ENCODE results near the gene TBC1D23.

DNA sequence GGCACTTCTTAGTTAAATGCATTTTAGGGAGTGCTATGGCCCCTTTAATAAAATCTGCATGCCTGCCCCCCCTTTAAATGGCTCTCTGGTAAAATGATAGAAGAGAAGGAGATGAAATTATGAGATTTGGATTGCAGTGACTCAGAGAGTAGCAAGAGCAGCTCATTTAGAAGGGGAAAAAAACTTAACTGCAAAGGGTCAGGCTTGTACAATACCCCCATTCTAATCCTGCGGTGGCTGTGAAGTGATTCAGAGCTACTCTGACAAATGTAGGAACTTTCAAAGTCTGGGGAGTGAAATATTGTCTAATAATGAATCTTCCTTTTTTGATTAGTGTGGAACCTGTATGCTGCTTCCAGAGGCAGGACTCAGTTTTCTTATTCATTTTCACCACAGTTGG lies 44.1 kb upstream of the TBC1D23 start:
- TF ChIP-seq, protein P1, sequence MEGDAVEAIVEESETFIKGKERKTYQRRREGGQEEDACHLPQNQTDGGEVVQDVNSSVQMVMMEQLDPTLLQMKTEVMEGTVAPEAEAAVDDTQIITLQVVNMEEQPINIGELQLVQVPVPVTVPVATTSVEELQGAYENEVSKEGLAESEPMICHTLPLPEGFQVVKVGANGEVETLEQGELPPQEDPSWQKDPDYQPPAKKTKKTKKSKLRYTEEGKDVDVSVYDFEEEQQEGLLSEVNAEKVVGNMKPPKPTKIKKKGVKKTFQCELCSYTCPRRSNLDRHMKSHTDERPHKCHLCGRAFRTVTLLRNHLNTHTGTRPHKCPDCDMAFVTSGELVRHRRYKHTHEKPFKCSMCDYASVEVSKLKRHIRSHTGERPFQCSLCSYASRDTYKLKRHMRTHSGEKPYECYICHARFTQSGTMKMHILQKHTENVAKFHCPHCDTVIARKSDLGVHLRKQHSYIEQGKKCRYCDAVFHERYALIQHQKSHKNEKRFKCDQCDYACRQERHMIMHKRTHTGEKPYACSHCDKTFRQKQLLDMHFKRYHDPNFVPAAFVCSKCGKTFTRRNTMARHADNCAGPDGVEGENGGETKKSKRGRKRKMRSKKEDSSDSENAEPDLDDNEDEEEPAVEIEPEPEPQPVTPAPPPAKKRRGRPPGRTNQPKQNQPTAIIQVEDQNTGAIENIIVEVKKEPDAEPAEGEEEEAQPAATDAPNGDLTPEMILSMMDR (conservative IDR thresholded peaks at IDR 0.05; ENCODE audit: low read depth, low read length) = no peak
- no peak for TF ChIP-seq EZH2 (IDR thresholded peaks at IDR 0.05; ENCODE audit: borderline replicate concordance, low read depth, low read length, poor library complexity, severe bottlenecking)

Measured in A673 (cell line).